NCI-H510A treated with DMSO at 0.1 percent for 48 hours (cell line): ENCODE data around the gene KCTD4.

ENCODE experiments used
- DNase-seq: peaks from one replicate; lab custom pipeline; 2025; lab: John Stamatoyannopoulos, UW

Gene KCTD4

GRCh38 chr13:45174478-45174877 is 26.4 kb downstream of the KCTD4 start:
- no peak for DNase-seq

DNA sequence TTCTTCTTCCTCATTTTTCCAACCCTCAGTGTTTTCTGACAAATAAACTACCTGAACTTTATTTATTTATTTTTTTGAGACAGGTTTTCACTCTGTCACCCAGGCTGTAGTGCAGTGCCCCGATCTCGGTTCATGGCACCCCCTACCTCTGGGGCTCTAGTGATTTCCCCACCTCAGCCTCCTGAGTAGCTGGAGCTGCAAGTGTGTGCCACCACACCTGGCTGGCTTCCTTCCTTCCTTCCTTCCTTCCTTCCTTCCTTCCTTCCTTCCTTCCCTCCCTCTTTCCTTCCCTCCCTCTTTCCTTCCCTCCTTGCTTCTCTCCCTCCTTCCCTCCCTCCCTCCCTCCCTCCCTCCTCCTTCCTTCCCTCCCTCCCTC is 32.3 kb downstream of the KCTD4 start:
- no peak for DNase-seq

DNA sequence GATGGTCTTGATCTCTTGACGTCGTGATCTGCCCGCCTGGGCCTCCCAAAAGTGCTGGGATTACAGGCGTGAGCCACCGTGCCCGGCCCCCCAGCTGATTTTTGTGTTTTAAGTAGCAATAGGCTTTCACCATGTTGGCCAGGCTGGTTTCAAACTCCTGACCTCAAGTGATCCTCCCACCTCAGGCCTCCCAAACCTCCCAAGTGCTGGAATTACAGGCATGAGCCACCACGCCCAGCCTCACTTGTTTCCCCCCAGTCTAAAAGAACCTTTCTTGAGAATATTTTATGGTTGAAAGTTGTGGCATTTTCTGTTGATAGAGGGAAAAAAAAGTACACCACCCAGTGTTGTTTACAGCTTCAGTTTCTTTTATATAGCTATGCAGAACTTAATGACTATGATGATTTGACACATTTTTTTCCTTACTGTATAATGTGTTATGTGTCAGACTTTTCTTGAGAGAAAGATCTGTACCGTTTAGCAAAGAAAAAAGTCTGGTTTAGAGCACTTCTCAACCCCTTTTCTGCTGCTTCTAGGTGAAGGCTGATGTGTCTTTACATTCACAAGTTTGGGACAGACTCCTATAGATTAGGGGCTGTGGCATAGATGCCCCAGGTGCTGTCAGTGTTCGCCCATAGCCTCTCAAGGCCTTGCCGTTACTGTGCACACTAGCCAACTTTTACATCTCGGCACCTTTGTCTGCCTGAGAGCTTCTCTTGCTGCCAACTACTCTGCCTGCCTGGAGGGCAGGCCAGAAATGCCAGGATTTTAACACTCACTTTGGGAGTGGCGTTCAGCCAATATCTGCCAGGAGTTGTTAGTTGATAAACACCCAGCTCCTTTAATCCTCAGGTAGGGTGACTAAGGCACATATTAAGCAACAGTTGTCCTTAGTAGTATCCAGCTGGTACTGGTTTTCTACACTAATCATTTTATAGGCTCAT is 33.0 kb downstream of the KCTD4 start:
- DNase-seq, result no peak

GRCh38 chr13:45166858-45167257 is 34.0 kb downstream of the KCTD4 start:
- DNase-seq, result no peak

- no peak for DNase-seq
Observed at GRCh38 chr13:45162821-45163220, 38.0 kb downstream of the KCTD4 start.

GRCh38 chr13:45162194-45162593 is 38.7 kb downstream of the KCTD4 start:
- DNase-seq, result no peak

DNA sequence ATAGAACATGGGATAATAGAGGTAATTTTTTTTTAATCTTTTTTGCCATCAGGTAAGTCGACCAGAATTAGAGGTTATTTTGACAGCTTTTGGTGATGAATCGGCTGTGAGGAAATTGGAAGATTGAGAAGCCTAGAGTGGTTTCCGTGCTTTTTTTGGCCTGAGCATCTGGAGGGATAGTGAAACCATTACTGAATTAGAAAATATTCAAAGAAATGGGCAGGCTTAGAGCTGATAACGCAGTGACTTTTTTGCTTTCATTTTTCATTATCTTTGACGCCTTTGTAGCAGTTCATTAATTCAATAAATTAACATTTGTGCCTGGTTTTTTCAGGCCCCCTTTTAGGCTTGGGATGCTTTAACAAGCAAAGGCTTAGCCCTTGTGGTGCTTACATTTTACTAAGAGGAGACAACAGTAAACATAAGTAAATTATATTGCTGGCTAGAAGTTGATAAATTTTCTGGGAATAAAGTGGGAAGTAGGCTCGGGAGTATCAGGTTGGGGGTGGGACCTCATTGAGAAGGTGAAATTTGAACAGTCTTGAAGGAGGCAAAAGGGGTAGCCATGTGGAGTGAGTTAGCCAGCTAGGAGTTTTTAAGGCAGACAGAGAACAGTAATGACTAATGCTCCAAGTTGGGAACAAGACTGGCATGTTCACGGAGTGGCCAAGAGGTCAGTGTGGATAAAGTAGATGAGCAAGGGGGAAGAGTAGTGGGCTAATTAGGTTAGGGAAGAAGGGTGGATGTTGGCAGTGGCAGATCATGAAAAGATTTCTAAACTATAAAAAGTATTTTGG is 44.1 kb downstream of the KCTD4 start:
- DNase-seq, result no peak

GRCh38 chr13:45149964-45150363 is 50.9 kb downstream of the KCTD4 start:
- no peak for DNase-seq

DNA sequence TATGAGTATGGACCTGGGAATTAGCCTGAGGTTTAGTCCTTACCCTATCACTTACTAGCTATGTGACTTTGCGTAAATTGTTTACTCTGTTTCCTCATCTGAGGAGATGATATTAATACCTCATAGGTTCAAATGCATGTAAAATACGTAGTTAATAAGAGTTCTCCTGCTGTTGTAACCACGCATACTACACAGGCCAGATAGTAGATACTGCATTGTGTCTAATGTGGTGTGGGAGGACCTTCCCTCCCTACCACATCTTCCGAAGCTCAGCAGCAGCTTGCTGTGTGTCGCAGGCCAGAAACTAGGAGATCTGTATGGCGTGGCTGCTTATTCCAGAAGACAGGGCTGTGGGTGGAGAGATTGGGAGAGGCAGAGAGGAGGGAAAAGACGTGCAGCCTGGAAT is 57.5 kb downstream of the KCTD4 start:
- DNase-seq, result no peak
